Fibroblast of villous mesenchyme (primary cell): ENCODE data around the gene MAP1LC3B. TPM values are rescaled to one million over a fixed set of nuclear protein-coding genes. Genes with fewer than 3 reads are reported as not detected.

Source experiments
- DNase-seq: peaks from one replicate; pipeline ENCODE4 v3.0.0-alpha.2; 2010; ENCODE audit warnings: low read depth
- H3K4me3 ChIP-seq: 2 replicates; pipeline ENCODE4 v1.5.1; 2011; ENCODE audit warnings: low read depth, mild to moderate bottlenecking, low read length
- CTCF ChIP-seq: IDR thresholded peaks from 2 replicates; pipeline ENCODE4 v1.5.1; 2012; ENCODE audit warnings: low read depth, mild to moderate bottlenecking, low read length; ENCODE audit not compliant: insufficient read depth
- total RNA-seq: library from RNA; depleted of rRNA; stranded (reverse); fragments of >200 nt; gene quantifications from 2 replicates; pipeline ENCODE4 v1.2.3, GENCODE V29; 2012

MAP1LC3B gene
- total RNA-seq, 1 donor: 36.3 TPM

GRCh38 chr16:87410530-87410929, 18.4 kb downstream of the MAP1LC3B start:
- no peak for TF ChIP-seq CTCF
- H3K4me3 ChIP-seq: no peak overlapping the region
- no peak for DNase-seq

GRCh38 chr16:87410968-87411367, 18.8 kb downstream of the MAP1LC3B start:
- TF ChIP-seq CTCF: no peak
- no peak for DNase-seq
- H3K4me3 ChIP-seq: no peak overlapping the region

- no peak for DNase-seq
- TF ChIP-seq CTCF: no peak
- no peak overlapping the region for H3K4me3 ChIP-seq
Observed at GRCh38 chr16:87411375-87412271, 19.5 kb downstream of the MAP1LC3B start.

- H3K4me3 ChIP-seq: no peak overlapping the region
- no peak for TF ChIP-seq CTCF
- no peak for DNase-seq
Observed at GRCh38 chr16:87412371-87412995, 20.3 kb downstream of the MAP1LC3B start.

GRCh38 chr16:87412996-87413421, 20.9 kb downstream of the MAP1LC3B start:
- no peak overlapping the region for H3K4me3 ChIP-seq
- DNase-seq: no peak
- no peak for TF ChIP-seq CTCF

GRCh38 chr16:87414251-87414680, 22.1 kb downstream of the MAP1LC3B start:
- no peak overlapping the region for H3K4me3 ChIP-seq
- no peak for TF ChIP-seq CTCF
- no peak for DNase-seq
